HepG2 (cell line): Measurements from ENCODE around the gene PGAP1. TPM values are rescaled to one million over a fixed set of nuclear protein-coding genes. Genes with fewer than 3 reads are reported as not detected.

Experiments
- ATAC-seq: fragments of 200-7000 bp; cut with Tn5 transposase; 3 replicates; pipeline ENCODE4 v1.9.1; 2020; ENCODE audit warnings: mild to moderate bottlenecking, moderate library complexity
- BruUV-seq: library from RNA; stranded (reverse); fragments of 400-500 nt; replicated peaks from 2 replicates; lab custom pipeline; 2021; lab: Mats Ljungman, UMichigan
- CTCF ChIA-PET: fragments of 300-600 bp; formaldehyde crosslinking; extraction: SDS; loops from one replicate; lab custom pipeline; 2021; ENCODE audit warnings: low total read pairs, inconsistent platforms, low intra/inter-chr PET ratio; lab: Yijun Ruan, JAX
- POLR2A ChIA-PET: fragments of 350-600 bp; sonication (Branson Sonifier 250); formaldehyde crosslinking; loops from one replicate; lab custom pipeline; 2020; ENCODE audit warnings: antibody characterized with exemption, inconsistent platforms; lab: Yijun Ruan, JAX
- DNase-seq: peaks from one replicate; pipeline ENCODE4 v3.0.0-alpha.2; 2015; ENCODE audit warnings: low spot score
- FAIRE-seq: peaks from 3 replicates; lab custom pipeline; 2011; peaks lifted over from hg19 to GRCh38; lab: Jason Lieb, UNC
- H2AFZ ChIP-seq: one replicate; pipeline ENCODE4 v1.6.1; 2011; ENCODE audit warnings: low read length, inconsistent platforms
- H3K27ac ChIP-seq: fragments of 300-600 bp; 3 replicates; pipeline ENCODE4 v1.8.0; 2011; ENCODE audit warnings: mixed run types, mild to moderate bottlenecking, mixed read lengths, low read length, inconsistent platforms; ENCODE audit not compliant: insufficient read depth; ENCODE audit errors: extremely low read length
- H3K27me3 ChIP-seq, 2 experiments: fragments of 200-600 bp in 1 of 2; 2 replicates in 1 of 2; 3 replicates in 1 of 2; pipeline versions ENCODE4 v1.6.0 to v1.8.0; 2011; ENCODE audit warnings: low read length in 2 of 2, mild to moderate bottlenecking in 2 of 2, moderate library complexity in 2 of 2, inconsistent platforms in 1 of 2; ENCODE audit not compliant: insufficient read depth in 2 of 2, control insufficient read depth in 1 of 2
- H3K36me3 ChIP-seq, 2 experiments: fragments of 200-600 bp in 1 of 2; replicated peaks in 1 of 2; 2 replicates in 1 of 2; 3 replicates in 1 of 2; pipeline versions ENCODE4 v1.5.1 to v1.8.0; 2011; ENCODE audit warnings: low read length in 2 of 2, inconsistent platforms in 1 of 2; ENCODE audit not compliant: insufficient read depth in 2 of 2, control insufficient read depth in 1 of 2
- H3K4me1 ChIP-seq: 2 replicates; pipeline ENCODE4 v1.5.1; 2012; ENCODE audit warnings: low read length, inconsistent platforms; ENCODE audit not compliant: insufficient read depth
- H3K4me2 ChIP-seq: 2 replicates; pipeline ENCODE4 v1.6.0; 2011; ENCODE audit warnings: low read depth, low read length, inconsistent platforms
- H3K4me3 ChIP-seq, 3 experiments: fragments of 200-600 bp in 1 of 3; sonication (generic), shearing (Covaris generic) in 1 of 3; replicated peaks in 1 of 3; 2 replicates each; pipeline ENCODE4 v1.5.1; 2011 to 2016; ENCODE audit warnings: low read length in 3 of 3, inconsistent platforms in 2 of 3, low read depth in 2 of 3, mild to moderate bottlenecking in 2 of 3, control low read depth in 1 of 3, mixed read lengths in 1 of 3; ENCODE audit not compliant: insufficient read depth in 1 of 3
- H3K79me2 ChIP-seq: one replicate; pipeline ENCODE4 v1.6.1; 2011; ENCODE audit warnings: low read length, inconsistent platforms; ENCODE audit not compliant: insufficient read depth
- H3K9ac ChIP-seq: 2 replicates; pipeline ENCODE4 v1.6.0; 2011; ENCODE audit warnings: mild to moderate bottlenecking, low read depth, low read length, inconsistent platforms; ENCODE audit not compliant: insufficient read depth
- H3K9me3 ChIP-seq: 2 replicates; pipeline ENCODE4 v1.5.1; 2012; ENCODE audit warnings: mild to moderate bottlenecking, low read length
- H4K20me1 ChIP-seq: 2 replicates; pipeline ENCODE4 v1.6.0; 2011; ENCODE audit warnings: inconsistent platforms, mild to moderate bottlenecking, low read length, moderate library complexity; ENCODE audit not compliant: insufficient read depth
- ARID2 ChIP-seq: sonication (generic); formaldehyde crosslinking; IDR thresholded peaks from 2 replicates; pipeline ENCODE4 v1.8.1; 2022; ENCODE audit warnings: mild to moderate bottlenecking, missing genetic modification reagents, borderline replicate concordance
- DR1 ChIP-seq: sonication (generic); formaldehyde crosslinking; IDR thresholded peaks from 2 replicates; pipeline ENCODE4 v1.8.0; 2021; ENCODE audit warnings: mild to moderate bottlenecking, missing genetic modification reagents, inconsistent platforms
- HHEX ChIP-seq: IDR thresholded peaks from 2 replicates; pipeline ENCODE4 v1.6.1; 2016; ENCODE audit warnings: control low read depth
- MYC ChIP-seq: sonication (generic); formaldehyde crosslinking; IDR thresholded peaks from 2 replicates; pipeline ENCODE4 v1.9.0; 2021; ENCODE audit warnings: missing genetic modification reagents, borderline replicate concordance
- PLRG1 ChIP-seq: fragments of 450-650 bp; conservative IDR thresholded peaks from 2 replicates; pipeline ENCODE4 v1.6.1; 2016
- SOX5 ChIP-seq: IDR thresholded peaks from 2 replicates; pipeline ENCODE4 v1.6.1; 2016; ENCODE audit warnings: borderline replicate concordance
- YEATS2 ChIP-seq: sonication (generic); formaldehyde crosslinking; IDR thresholded peaks from 2 replicates; pipeline ENCODE4 v1.4.0; 2020; ENCODE audit warnings: missing genetic modification reagents, borderline replicate concordance
- ZFP62 ChIP-seq: sonication (generic); formaldehyde crosslinking; IDR thresholded peaks from 2 replicates; pipeline ENCODE4 v1.4.0; 2020; ENCODE audit warnings: missing genetic modification reagents
- ZKSCAN5 ChIP-seq: sonication (generic); formaldehyde crosslinking; IDR thresholded peaks from 2 replicates; pipeline ENCODE4 v1.5.1; 2020; ENCODE audit warnings: mild to moderate bottlenecking, missing genetic modification reagents
- ZMAT3 ChIP-seq: sonication (generic); formaldehyde crosslinking; conservative IDR thresholded peaks from 2 replicates; pipeline ENCODE4 v1.7.0; 2021; ENCODE audit warnings: missing genetic modification reagents
- ZNF251 ChIP-seq: sonication (generic); formaldehyde crosslinking; IDR thresholded peaks from 2 replicates; pipeline ENCODE4 v1.9.0; 2021; ENCODE audit warnings: mild to moderate bottlenecking, missing genetic modification reagents
- ZNF546 ChIP-seq: sonication (generic); formaldehyde crosslinking; conservative IDR thresholded peaks from 2 replicates; pipeline ENCODE4 v1.8.1; 2023; ENCODE audit warnings: mild to moderate bottlenecking, missing genetic modification reagents
- ZNF878 ChIP-seq: sonication (generic); formaldehyde crosslinking; IDR thresholded peaks from 2 replicates; pipeline ENCODE4 v1.8.1; 2023; ENCODE audit warnings: mild to moderate bottlenecking, missing genetic modification reagents, moderate library complexity
- WGBS: methylation state at CpG from one replicate; pipeline ENCODE4 v1.1.6; 2017; ENCODE audit warnings: low lambda C conversion rate; 5-methylcytosine and 5-hydroxymethylcytosine counted together
- in situ Hi-C: cut with HindIII; loops from 2 replicates; pipeline ENCODE4 v1.10.0; 2017; ENCODE audit warnings: low pct_unique_long_range_greater_than_20kb; ENCODE audit not compliant: extremely low pct_ligation_motif_present
- intact Hi-C: fragments of 100-400 bp; cut with micrococcal nuclease; formaldehyde crosslinking; loops from one replicate; pipeline ENCODE4 v1.10.0; 2022; ENCODE audit not compliant: unreplicated experiment
- polyA plus RNA-seq, 8 experiments: library from polyadenylated mRNA; depleted of rRNA in 3 of 8; stranded (reverse) in 7 of 8; unstranded in 1 of 8; fragments of >200 nt; fragmentation: Illumina TruSeq in 4 of 8; extraction: Trizol in 4 of 8; gene quantifications; 2 replicates each; pipeline versions ENCODE4 v1.2.1 to v1.2.3, GENCODE V29; 2011 to 2016; ENCODE audit warnings: low read depth in 4 of 8, missing spikeins in 1 of 8, mixed read lengths in 1 of 8; ENCODE audit not compliant: insufficient read depth in 1 of 8
- total RNA-seq, 5 experiments: library from RNA; depleted of rRNA; stranded (reverse); fragments of >200 nt; fragmentation: Illumina TruSeq; extraction: Trizol; gene quantifications; 2 replicates each; pipeline ENCODE4 v1.2.3, GENCODE V29; 2016; ENCODE audit warnings: low read depth in 1 of 5
- TF ChIP-seq, protein P1 (sequence below): sonication (generic); formaldehyde crosslinking; IDR thresholded peaks from 2 replicates; pipeline ENCODE4 v1.4.0; 2020; ENCODE audit warnings: missing genetic modification reagents
- TF ChIP-seq, protein P2 (sequence below), 2 experiments: sonication (generic) in 1 of 2; formaldehyde crosslinking in 1 of 2; IDR thresholded peaks; 2 replicates each; pipeline versions ENCODE4 v1.4.0 to v1.6.1; 2016 to 2020; ENCODE audit warnings: borderline replicate concordance in 1 of 2, low read depth in 1 of 2, mild to moderate bottlenecking in 1 of 2, missing genetic modification reagents in 1 of 2

Gene PGAP1
- total and polyA plus RNA-seq, 2 of the 13 experiments (the other 11 are each of a cell fraction or from before 2014, with no cell fraction given), result 4.1 to 6.4 TPM

DNA sequence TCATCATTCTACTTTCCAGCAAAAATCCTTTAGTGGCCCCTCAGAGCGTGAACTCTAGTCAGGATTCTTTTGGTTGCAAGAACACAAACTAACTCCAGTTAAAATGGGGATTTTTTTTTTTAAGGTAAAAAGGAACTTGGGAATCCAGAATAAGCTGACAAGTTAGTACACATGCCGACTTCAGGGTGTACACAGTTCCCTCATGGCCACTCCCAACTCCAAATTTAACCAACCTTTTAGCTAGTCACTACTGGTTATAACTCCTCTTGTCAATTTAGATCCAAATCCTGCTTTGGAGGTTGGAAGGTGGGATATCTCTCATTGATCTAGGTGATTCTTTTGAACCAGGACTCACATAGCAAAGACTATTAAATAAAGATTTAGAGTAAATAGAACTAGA is 5.0 kb upstream of the PGAP1 start:
- DNase-seq, result no peak
- Histone ChIP-seq H3K27me3 (no peaks in the 10 kb centered on the region; a peak in 1 of 5 replicates), H3K36me3 (no peaks in the 10 kb centered on the region), H3K79me2 (no peaks in the 10 kb centered on the region), H3K4me2 (no peak overlapping the region), H3K4me3 (no peak overlapping the region), H2AFZ (no peak overlapping the region), H3K9ac (no peak overlapping the region), H4K20me1 (no peaks in the 10 kb centered on the region), H3K27ac (no peak overlapping the region), H3K4me1 (peaks cover 11% of the 10 kb centered on the region), H3K9me3 (no peaks in the 10 kb centered on the region)
- POLR2A ChIA-PET, result no interaction called here
- CTCF ChIA-PET, result no interaction called here
- BruUV-seq, result no TSS peak
- intact Hi-C loops (no loop called here), in situ Hi-C loops (no loop called here)
- ATAC-seq, result no peak
- FAIRE-seq, result no peak
- 15% methylated on average over 2 of the region's 2 CpGs for WGBS
- TF ChIP-seq DR1 (CRISPR knock-in tag) (no peak), MYC (CRISPR knock-in tag) (no peak), ZKSCAN5 (CRISPR knock-in tag) (no peak), PLRG1 (no peak), ARID2 (CRISPR knock-in tag) (no peak), ZNF878 (CRISPR knock-in tag) (no peak), ZFP62 (no peak), ZMAT3 (CRISPR knock-in tag) (no peak), SOX5 (CRISPR knock-in tag) (no peak), ZNF251 (CRISPR knock-in tag) (no peak), YEATS2 (CRISPR knock-in tag) (no peak), HHEX (no peak), ZNF546 (CRISPR knock-in tag) (no peak)
- TF ChIP-seq, protein P1, sequence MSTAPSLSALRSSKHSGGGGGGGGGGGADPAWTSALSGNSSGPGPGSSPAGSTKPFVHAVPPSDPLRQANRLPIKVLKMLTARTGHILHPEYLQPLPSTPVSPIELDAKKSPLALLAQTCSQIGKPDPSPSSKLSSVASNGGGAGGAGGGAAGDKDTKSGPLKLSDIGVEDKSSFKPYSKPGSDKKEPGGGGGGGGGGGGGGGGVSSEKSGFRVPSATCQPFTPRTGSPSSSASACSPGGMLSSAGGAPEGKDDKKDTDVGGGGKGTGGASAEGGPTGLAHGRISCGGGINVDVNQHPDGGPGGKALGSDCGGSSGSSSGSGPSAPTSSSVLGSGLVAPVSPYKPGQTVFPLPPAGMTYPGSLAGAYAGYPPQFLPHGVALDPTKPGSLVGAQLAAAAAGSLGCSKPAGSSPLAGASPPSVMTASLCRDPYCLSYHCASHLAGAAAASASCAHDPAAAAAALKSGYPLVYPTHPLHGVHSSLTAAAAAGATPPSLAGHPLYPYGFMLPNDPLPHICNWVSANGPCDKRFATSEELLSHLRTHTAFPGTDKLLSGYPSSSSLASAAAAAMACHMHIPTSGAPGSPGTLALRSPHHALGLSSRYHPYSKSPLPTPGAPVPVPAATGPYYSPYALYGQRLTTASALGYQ (CRISPR knock-in tag), result no peak
- TF ChIP-seq, protein P2, sequence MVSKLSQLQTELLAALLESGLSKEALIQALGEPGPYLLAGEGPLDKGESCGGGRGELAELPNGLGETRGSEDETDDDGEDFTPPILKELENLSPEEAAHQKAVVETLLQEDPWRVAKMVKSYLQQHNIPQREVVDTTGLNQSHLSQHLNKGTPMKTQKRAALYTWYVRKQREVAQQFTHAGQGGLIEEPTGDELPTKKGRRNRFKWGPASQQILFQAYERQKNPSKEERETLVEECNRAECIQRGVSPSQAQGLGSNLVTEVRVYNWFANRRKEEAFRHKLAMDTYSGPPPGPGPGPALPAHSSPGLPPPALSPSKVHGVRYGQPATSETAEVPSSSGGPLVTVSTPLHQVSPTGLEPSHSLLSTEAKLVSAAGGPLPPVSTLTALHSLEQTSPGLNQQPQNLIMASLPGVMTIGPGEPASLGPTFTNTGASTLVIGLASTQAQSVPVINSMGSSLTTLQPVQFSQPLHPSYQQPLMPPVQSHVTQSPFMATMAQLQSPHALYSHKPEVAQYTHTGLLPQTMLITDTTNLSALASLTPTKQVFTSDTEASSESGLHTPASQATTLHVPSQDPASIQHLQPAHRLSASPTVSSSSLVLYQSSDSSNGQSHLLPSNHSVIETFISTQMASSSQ (IDR thresholded peaks at IDR 0.05; ENCODE audit: low read depth), result no peak
- TF ChIP-seq, protein P2 (CRISPR knock-in tag; IDR thresholded peaks at IDR 0.05; ENCODE audit: borderline replicate concordance), result no peak
